HG03575 (cell line): ENCODE data around the gene FEN1.

Experiments used
- ATAC-seq: cut with Tn5 transposase; IDR thresholded peaks from one replicate; pipeline ENCODE4 v1.9.1; 2021; ENCODE audit not compliant: unreplicated experiment, insufficient number of reproducible peaks, low FRiP score; ENCODE audit errors: extremely low read depth

The FEN1 gene

GRCh38 chr11:61787928-61788491 is 4.7 kb upstream of the FEN1 start:
- ATAC-seq, result no peak

- no peak for ATAC-seq
Measured at GRCh38 chr11:61791737-61792309, 888 bp upstream of the FEN1 start.

GRCh38 chr11:61793083-61793828 is 545 bp downstream of the FEN1 start:
- ATAC-seq, result no peak

GRCh38 chr11:61793829-61794204 is 1.1 kb downstream of the FEN1 start:
- ATAC-seq, result no peak

GRCh38 chr11:61794579-61794978 is 1.9 kb downstream of the FEN1 start:
- no peak for ATAC-seq

GRCh38 chr11:61795459-61795858 is 2.7 kb downstream of the FEN1 start:
- ATAC-seq, result no peak

- no peak for ATAC-seq
Measured at GRCh38 chr11:61795876-61796526, 3.3 kb downstream of the FEN1 start.

GRCh38 chr11:61797263-61797944 is 4.7 kb downstream of the FEN1 start:
- no peak for ATAC-seq

GRCh38 chr11:61799665-61800284 is 7.1 kb downstream of the FEN1 start:
- ATAC-seq, result no peak

- no peak for ATAC-seq
Measured at GRCh38 chr11:61800331-61801281, 7.9 kb downstream of the FEN1 start.

- ATAC-seq, result no peak
Measured at GRCh38 chr11:61802605-61803004, 9.9 kb downstream of the FEN1 start.

GRCh38 chr11:61803889-61804647 is 11.4 kb downstream of the FEN1 start:
- ATAC-seq, result no peak

GRCh38 chr11:61805146-61805545 is 12.4 kb downstream of the FEN1 start:
- ATAC-seq, result no peak

- ATAC-seq, result no peak
Measured at GRCh38 chr11:61806785-61807184, 14.1 kb downstream of the FEN1 start.

GRCh38 chr11:61810671-61811175 is 18.0 kb downstream of the FEN1 start:
- ATAC-seq, result no peak

- no peak for ATAC-seq
Measured at GRCh38 chr11:61811831-61812230, 19.1 kb downstream of the FEN1 start.

GRCh38 chr11:61812736-61813411 is 20.2 kb downstream of the FEN1 start:
- ATAC-seq, result no peak
